HPDE6-E6E7 (cell line): ENCODE measurements around the gene ARID3B.
A peak's percentile ranks its signal among the peaks of the same experiment; 100 is the strongest.
"Not testable (repeated sequence)": the region's sequence is repeated elsewhere in the genome, so short reads cannot be mapped to it uniquely, and the experiment has no call there.

Source experiments
- DNase-seq: peaks from one replicate; pipeline ENCODE4 v3.0.0; 2011; ENCODE audit warnings: missing footprints; ENCODE audit errors: extremely low spot score

The ARID3B gene, protein sequence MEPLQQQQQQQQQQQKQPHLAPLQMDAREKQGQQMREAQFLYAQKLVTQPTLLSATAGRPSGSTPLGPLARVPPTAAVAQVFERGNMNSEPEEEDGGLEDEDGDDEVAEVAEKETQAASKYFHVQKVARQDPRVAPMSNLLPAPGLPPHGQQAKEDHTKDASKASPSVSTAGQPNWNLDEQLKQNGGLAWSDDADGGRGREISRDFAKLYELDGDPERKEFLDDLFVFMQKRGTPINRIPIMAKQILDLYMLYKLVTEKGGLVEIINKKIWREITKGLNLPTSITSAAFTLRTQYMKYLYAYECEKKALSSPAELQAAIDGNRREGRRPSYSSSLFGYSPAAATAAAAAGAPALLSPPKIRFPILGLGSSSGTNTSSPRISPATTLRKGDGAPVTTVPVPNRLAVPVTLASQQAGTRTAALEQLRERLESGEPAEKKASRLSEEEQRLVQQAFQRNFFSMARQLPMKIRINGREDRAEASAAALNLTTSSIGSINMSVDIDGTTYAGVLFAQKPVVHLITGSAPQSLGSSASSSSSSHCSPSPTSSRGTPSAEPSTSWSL

DNA sequence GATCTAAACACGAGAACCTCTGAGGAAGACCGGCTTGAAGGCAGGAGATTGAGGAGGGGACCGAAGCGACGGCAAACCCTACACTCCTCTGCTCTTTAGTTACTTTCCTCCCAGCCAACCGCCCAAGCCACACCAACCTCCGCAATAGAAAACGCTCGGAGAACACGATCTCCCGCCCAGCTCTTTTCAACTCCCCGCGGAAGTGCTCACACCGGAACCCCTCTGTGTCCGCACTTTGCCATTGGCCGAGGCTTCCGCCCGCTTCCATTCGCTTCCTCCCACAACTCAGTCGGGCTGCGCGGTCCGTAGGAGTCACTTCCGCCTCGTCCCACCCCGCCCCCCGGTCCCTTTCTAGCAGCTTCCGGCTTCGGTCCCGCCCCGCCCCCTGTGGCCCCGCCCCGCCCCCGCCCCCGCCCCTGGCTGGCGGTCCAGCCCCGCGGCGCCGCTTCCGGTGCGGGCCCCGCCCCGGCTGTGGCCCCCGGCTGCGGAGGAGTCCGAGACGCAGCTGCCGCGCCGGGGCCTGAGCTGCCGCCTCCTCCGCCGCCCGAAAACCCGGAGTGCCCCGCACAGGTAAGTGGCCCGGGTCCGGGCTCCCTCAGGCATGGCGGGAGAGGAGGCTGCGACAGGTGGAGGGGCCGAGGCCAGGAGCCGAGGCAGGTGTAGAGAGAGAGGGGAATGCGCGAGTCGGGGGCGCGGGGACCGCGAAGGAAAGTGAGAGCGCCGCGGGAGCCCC, at the start of gene ARID3B:
Gene ARID3B, plus strand, starts transcription at position 460 of the 733 bp plus-strand sequence. CDS start 2,717 bp downstream, outside the sequence.
- DNase-seq = peak; percentile 91

DNA sequence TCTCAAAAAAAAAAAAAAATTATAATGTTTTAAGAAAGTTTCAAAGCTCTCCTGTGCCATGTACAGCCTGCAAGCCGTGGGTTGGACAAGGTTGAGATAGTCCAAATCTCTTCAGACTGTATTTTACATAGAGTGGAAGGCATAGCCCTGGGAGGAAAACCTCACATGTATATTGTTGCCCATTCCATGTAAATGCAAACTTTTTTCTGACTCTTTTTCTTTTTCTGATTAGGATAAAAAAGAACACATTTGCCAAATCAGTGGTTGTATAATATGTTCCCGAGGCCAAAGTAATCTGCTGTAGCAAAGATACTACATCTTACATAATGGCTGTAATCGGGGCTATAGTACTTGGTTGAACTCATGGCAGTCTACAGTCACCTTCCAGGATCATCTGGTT, 44.4 kb upstream of the ARID3B start:
- no peak for DNase-seq

DNA sequence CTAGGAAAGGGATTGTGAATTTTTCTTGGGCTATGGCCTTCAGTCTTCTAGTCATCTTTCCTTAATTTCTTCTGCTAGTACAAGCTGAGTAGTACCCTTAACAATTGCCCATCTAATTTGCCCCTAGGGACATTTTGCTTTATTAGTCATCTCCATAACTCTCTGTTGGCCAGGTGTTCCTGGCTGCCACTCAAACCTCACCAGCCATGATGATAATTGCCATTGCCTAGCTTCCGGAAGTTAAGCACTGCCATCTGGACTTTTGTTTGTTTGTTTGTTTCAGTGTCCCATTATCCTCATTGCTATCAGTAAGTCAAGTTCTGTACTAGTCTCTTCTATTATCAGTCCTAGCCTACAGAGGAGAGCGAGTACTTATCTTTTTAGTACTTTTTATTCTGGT, 43.4 kb upstream of the ARID3B start:
- peak; percentile 83 for DNase-seq

DNA sequence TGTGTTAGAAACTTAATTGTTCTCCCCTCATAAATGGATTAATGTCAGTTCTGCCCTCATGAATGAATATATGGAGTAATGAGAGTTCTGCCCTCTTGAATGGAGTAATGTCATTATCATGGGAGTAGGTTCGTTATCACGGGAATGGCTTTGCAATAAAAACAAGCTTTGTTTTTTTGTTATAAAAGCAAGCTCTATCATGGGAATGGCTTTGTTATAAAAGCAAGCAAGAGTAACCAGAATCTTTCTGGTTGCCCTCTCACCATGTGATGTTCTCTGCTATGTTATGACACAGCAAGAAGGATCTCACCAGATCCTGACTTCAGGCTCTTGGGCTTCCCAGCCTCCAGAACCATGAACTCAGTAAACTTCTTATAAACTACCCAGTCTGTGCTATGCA, 41.7 kb upstream of the ARID3B start:
- DNase-seq = no peak

DNA sequence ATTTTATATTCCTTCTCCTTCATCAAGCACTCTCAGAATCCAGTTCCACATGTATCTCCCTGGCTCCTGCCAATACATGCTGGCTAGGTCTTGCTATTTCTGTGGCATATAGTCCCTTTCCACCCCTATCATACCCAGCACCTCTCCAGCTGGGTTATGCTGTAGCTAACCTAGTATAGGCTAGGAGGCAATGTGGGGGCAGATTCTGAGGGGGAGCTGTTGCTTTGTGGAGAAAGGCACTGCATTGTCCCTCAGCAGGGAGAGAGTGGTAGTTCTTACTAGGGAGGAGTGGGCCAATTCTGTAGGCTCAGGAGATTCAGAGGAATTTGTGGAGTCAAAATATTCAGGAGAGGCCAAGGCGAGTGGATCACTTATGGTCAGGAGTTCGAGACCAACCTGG, 40.6 kb upstream of the ARID3B start:
- no peak for DNase-seq

DNA sequence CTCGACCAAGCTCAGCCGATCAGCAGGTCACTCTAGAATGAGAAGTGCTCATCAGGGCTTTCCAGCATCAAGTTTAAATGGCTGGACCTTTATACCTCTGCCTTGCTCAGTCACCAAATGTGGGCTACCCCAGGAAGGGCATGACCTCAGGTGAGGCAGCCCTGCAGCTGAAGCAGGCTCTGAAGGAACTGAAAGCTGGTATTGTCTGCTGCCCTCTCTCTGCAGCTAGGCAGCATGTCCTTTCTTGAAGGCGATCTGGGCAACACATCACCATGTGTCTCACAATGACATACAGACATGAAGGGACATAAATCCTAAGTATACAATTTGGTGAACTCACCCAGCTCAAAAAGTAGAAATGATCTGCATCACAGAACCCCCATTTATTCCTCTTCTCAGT, 38.7 kb upstream of the ARID3B start:
- DNase-seq = no peak

DNA sequence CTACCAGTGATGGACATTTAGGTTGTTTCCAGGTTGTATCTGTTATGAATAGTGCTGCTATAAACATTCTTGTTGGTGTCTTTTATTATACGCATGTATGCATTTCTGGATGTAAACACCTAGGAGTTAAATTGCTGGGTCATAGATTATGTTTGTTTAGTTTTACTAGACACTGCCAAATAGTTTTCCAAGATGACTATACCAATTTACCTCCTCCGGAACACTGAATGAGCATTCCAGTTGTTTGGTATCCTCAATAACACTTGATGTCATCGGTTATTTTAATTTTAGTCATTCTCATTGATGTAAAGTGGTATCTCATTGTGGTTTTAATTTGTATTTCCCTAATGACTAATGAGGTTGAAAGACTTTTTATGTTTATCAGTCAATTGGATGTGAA, 36.6 kb upstream of the ARID3B start:
- DNase-seq = no peak

DNA sequence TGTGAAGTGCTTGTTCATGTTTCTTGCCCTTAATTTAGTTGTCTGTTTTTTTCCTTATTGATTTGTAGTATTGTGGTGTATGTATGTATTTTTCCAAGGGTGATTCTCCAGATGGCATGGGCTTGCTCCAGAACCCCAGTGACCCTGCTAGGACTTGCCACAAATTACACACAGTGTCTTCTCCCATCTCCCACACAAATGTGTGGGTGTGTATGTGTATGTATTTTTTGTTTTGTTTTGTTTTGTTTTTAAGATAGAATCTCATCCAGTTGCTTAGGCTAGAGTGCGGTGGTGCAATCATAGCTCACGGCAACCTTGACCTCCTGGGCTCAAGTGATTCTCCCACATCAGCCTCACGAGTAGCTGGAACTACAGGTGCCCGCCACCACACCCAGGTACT, 36.2 kb upstream of the ARID3B start:
- DNase-seq = no peak

DNA sequence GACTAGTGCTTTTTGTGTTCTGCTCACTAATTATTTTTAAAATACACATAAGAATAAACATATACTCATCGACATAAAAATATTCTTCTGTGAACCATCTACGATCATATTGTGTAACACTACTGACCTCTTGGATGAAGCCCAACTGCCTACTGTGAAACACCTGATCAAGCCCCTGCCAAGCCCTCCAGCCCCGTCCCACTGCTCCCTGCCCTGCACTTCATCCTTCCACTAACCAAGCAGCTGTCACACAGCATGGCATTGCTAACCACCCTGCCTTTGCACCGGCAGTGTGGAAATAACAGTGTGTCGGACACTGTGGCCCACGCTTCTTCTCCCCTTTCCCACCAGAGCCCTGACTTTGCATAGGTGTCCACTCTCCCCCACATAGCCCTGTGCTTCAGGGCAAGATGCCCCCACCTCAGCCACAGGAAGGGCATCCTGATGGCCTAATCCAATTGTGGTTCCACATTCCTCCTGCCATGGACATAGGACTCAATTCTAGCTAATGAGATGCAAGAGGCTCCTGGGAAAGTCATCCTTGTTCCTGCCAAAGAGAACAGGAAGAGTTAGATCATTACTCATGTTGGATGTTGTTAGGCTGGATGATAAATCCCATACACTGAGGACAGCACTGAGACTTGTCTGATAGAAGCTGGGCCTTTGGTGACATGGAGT, 35.0 kb upstream of the ARID3B start:
- DNase-seq = no peak

DNA sequence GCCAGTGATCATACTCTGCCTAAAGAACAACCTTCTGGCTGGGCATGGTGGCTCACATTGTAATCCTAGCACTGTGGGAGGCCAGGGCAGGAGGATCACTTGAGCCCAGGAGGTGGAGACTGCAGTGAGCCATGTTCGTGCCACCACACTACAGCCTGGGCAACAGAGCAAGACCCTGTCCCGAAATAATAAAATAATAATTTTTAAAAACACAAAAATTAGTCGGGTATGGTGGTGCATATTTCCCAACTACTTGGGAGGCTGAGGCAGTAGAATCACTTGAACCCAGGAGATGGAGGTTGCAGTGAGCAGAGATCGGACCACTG, 34.5 kb upstream of the ARID3B start:
- no peak for DNase-seq

DNA sequence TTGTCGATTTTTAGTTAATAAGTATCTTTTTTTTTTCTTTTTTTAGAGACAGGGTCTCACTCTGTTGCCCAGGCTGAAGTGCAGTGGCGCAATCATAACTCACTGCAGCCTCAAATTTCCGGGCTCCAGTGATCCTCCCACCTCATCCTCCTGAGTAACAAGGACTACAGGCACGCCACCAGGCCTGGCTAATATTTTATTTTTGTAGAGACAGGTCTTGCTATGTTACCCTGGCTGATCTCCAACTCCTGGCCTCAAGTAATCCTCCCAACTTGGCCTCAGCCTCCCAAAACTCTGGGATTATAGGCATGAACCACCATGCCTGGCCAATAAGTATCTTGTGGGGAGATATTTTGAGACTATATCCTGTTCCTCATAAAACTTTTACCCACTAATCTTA, 29.4 kb upstream of the ARID3B start:
- no peak for DNase-seq

DNA sequence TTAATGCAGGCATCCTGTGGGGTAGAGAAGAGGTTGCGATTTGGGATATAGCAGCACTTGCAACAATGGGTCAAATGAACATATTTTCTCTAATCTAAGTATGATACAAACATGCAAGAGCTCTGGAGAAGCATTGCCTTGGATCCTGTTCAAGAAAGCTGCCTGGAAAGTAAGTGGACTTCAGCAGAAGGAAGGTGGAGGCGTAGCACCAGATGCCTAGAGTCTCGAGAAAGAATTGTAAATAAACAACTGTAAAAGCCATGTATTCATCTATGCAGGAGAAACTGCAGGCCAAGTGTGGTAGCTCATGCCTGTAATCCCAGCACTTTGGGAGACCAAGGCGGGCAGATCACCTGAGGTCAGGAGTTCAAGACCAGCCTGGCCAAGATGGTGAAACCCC, 27.0 kb upstream of the ARID3B start:
- not testable (repeated sequence) for DNase-seq

DNA sequence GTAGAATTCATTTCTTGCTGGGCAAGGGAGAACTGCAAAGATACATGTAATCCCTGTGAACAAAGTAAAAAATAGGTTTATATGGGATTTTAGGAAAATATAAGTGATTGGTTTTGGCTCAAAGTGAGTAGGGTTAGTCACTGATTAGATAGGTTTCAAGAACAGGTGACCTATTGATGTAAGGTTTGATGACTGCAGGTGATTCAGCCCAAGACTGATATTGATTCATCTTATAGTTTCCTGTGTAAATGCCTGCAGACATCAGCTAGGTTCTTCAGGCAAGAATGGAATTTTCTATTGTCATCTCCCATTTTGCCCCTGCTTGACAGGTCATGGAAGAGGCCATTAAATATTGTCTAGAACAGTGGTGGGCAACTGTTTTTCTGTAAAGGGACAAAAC, 23.9 kb upstream of the ARID3B start:
- no peak for DNase-seq

DNA sequence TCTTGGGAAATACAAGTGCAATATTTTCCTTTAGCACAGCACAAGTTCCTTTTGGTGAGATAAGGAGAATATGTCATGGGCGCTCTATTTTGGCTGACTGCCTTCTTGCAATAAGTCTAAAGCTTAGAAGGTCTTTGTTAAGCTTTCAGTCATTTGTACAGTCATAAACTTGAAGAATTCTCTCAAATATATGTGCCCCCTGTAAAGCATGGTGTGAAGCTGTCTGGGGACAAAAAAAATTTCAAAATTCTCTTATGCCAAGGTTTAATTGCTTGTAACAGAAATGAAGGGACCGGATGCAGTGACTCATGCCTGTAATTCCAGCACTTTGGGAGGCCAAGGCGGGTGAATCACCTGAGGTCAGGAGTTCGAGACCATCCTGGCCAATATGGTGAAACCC, 21.7 kb upstream of the ARID3B start:
- DNase-seq = no peak

DNA sequence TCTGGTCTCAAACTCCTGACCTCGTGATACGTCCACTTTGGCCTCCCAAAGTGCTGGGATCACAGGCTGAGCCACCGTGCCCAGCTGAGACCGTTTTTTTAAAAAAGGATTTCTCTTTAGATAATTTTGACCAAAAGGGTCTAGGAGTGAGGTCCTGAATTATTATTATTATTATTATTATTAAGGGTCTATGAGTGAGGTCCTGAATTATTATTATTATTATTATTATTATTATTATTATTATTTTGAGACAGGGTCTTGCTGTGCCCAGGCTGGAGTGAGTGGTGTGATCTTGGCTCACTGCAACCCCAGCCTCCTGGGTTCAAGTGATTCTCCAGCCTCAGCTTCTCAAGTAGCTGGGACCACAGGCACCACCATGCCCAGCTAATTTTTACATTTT, 20.6 kb upstream of the ARID3B start:
- DNase-seq = no peak

DNA sequence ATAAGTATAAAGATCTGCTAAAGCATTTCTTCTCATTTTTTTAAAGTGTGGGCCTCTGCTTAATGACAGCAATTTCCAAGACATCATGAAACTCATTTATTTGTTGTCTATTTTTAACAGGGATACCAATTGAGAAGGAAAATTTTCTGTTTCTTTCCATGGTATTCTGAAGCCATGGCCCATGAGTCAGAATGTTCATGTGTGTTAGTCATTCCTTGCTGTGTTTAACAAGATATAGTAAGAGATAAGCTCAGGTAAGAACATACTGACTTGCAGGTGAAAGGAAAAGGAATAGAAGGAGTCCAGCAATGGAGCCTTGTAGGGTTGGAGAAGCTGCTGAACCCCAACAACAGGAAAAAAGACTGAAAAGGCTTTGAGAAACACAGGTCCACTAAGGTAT, 17.0 kb upstream of the ARID3B start:
- no peak for DNase-seq

DNA sequence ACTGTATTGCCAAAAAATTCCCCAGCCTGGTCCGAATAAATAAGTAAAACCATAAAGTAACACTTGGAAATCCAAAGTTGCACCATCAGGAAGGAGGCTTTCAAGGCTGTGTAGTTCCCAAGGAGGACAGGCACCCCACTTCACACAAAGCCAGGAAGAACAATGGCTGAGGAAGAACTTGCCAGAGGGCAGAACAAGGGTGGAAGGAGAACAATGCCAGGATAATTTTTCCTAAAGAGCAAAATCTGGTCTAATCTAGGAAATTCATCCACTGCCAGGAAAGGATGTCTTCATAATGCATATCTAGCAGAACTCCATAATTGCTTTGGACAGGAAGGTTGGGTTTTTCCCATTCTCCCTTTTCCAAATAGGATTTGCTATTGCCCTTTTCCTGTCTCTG, 15.7 kb upstream of the ARID3B start:
- no peak for DNase-seq

DNA sequence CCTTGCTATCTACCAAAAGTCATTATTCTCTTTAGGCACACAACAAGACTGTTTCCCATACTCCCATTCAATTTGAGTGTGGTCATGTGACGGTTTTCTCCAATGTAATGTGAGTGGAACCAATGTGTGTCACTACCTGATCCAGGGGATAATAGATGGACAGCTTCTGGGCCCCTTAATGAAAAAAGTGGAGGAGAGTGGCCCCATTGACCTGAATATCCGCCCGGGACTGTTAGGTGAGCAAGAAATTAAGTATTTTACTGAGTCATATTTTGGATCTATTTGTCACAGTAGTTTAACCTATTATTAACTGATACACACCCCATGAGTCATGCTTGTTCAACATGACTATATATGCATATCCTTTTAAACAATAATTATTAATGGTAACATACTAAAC, 15.1 kb upstream of the ARID3B start:
- DNase-seq = peak; percentile 77

DNA sequence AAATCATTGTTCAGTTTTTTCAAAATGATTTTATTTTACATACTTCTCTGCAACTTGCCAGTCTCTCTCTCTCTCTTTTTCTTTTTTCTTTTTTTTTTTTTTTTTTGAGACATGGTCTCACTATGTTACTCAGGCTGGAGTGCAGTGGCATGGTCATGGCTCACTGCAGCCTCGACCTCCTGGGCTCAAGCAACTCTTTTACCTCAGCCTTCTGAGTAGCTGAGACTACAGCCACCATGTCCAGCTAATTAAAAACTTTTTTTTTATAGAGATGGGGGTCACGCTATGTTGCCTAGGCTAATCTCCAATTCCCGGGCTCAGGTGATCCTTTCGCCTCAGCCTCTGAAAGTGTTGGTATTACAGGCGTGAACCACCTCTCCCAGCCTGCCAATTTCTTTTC, 12.1 kb upstream of the ARID3B start:
- DNase-seq = no peak

DNA sequence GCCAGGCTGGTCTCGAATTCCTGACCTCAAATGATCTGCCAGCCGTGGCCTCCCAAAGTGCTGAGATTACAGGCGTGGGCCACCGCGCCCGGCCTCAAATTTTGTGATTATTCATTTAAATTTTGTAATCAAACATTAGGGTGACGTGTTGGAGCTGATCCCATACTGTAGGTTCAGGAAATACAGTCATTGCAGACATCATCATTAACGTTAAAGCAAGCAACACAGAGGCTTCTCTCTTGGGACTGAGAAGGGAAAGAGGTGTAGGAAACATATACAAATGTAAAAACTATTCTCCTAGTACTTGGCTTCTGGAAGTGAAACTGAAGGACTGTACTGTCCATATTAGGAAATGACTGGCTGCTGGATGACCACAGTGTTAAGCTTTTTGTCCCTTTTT, 11.1 kb upstream of the ARID3B start:
- no peak for DNase-seq

DNA sequence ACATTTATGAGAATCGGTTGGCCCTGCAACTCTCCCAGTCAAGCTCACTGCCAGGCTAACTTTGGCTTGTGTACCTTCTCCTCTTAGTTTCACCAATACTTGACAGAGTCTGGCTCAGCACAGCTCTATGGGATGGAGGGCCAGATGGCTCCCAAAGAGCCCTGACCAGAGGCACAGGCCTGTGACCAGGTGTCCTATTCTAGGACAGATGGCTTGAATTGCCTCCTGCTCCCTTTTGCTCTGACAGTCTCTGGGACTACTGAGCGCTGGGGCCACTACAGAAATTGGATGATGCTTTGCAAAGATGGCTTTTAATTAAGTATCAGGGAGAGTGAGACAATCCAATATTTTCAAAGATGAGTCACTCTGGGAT, 10.3 kb upstream of the ARID3B start:
- DNase-seq = no peak

DNA sequence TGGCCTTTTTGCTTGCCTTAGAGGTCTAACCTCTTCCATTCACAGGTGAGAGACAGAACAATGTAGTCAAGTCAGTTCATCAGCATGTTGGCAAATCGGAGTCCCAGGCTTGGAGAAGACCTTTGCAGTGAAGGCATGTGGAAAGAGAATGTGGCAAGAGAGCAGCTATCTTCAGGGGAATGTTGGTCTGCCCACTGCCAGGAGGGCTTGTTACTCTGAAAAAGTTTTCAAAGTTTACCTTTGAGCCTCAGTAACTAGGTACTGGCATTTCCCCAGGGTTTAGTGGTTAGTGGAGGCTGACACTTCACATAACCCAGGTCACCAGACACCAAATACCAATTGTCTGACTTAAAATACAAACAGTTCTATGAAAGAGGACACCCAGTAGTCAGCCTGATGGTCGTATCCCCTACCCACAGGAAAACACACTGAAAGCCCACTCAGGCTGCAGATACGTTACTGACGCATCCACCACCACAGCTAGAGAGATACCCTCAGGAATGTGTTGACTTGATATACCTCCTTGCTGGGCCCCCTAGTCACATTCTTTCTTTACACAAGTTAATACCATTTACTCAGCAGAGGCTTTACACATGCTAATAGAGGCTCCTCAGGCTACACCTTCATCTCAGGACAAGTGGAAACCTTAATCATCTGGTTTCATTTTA, 9.7 kb upstream of the ARID3B start:
- DNase-seq = no peak
